A673 (cell line): Measurements from ENCODE around the gene SEMA6A. TPM values are rescaled to one million over a fixed set of nuclear protein-coding genes. Genes with fewer than 3 reads are reported as not detected.

Source experiments
- BruUV-seq: library from RNA; stranded (reverse); fragments of 400-500 nt; replicated peaks from 2 replicates; lab custom pipeline; 2021; lab: Mats Ljungman, UMichigan
- CTCF ChIA-PET: fragments of 300-600 bp; sonication (Branson Sonifier 250); formaldehyde crosslinking; loops from one replicate; lab custom pipeline; 2022; ENCODE audit warnings: antibody characterized with exemption; lab: Charles Lee
- POLR2A ChIA-PET: fragments of 300-600 bp; sonication (Branson Sonifier 250); formaldehyde crosslinking; loops from one replicate; lab custom pipeline; 2022; ENCODE audit warnings: antibody characterized with exemption; ENCODE audit not compliant: low non-redundant PET; lab: Charles Lee
- DNase-seq: peaks from one replicate; pipeline ENCODE4 v3.0.0-alpha.2; 2015; ENCODE audit warnings: low spot score
- H3K27ac ChIP-seq: fragments of 200-600 bp; sonication (generic); 2 replicates; pipeline ENCODE4 v1.5.1; 2016; ENCODE audit warnings: mixed run types, low read depth, mild to moderate bottlenecking, mixed read lengths, antibody characterized with exemption, low read length; ENCODE audit not compliant: poor library complexity, severe bottlenecking
- H3K27me3 ChIP-seq: fragments of 200-600 bp; sonication (generic); replicated peaks from 2 replicates; pipeline ENCODE4 v1.6.1; 2017; ENCODE audit warnings: mixed run types, low read depth, mild to moderate bottlenecking, mixed read lengths, antibody characterized with exemption, low read length; ENCODE audit not compliant: insufficient read depth, poor library complexity
- H3K36me3 ChIP-seq: fragments of 200-600 bp; sonication (generic); 2 replicates; pipeline ENCODE4 v1.6.1; 2016; ENCODE audit warnings: mixed run types, mild to moderate bottlenecking, mixed read lengths, antibody characterized with exemption, low read length; ENCODE audit not compliant: insufficient read depth, poor library complexity, severe bottlenecking
- H3K4me1 ChIP-seq: fragments of 200-600 bp; sonication (generic); 2 replicates; pipeline ENCODE4 v1.6.1; 2017; ENCODE audit warnings: mixed run types, mild to moderate bottlenecking, mixed read lengths, antibody characterized with exemption, low read length; ENCODE audit not compliant: insufficient read depth, poor library complexity, severe bottlenecking
- H3K4me3 ChIP-seq: fragments of 200-600 bp; sonication (generic); 2 replicates; pipeline ENCODE4 v1.5.1; 2016; ENCODE audit warnings: low read depth, mixed run types, mild to moderate bottlenecking, mixed read lengths, low read length; ENCODE audit not compliant: poor library complexity, severe bottlenecking
- H3K9me3 ChIP-seq: fragments of 200-600 bp; sonication (generic); 2 replicates; pipeline ENCODE4 v1.6.1; 2016; ENCODE audit warnings: mixed run types, low read depth, mild to moderate bottlenecking, mixed read lengths, antibody characterized with exemption, low read length; ENCODE audit not compliant: poor library complexity, severe bottlenecking
- EZH2 ChIP-seq: fragments of 200-600 bp; sonication (generic); IDR thresholded peaks from 2 replicates; pipeline ENCODE4 v1.6.1; 2017; ENCODE audit warnings: borderline replicate concordance, low read depth, mild to moderate bottlenecking, mixed read lengths, antibody characterized with exemption, low read length; ENCODE audit not compliant: poor library complexity, severe bottlenecking
- intact Hi-C: fragments of 100-400 bp; cut with micrococcal nuclease; formaldehyde crosslinking; loops from one replicate; pipeline ENCODE4 v1.10.0; 2022; ENCODE audit not compliant: unreplicated experiment
- total RNA-seq: library from RNA; stranded (reverse); gene quantifications from 2 replicates; pipeline ENCODE4 v1.2.3, GENCODE V29; 2021
- TF ChIP-seq, protein P1 (sequence below): fragments of 300-800, 200-600 bp; sonication (generic); conservative IDR thresholded peaks from 2 replicates; pipeline ENCODE4 v1.5.1; 2017; ENCODE audit warnings: low read depth, mild to moderate bottlenecking, antibody characterized with exemption, low read length, moderate library complexity, mixed read lengths

Gene SEMA6A
- total RNA-seq, 1 experiment from 2014 or later = 10.6 TPM

- Histone ChIP-seq H3K4me3 (no peak overlapping the region), H3K36me3 (no peaks in the 10 kb centered on the region), H3K9me3 (no peaks in the 10 kb centered on the region), H3K27me3 (no peaks in the 10 kb centered on the region), H3K4me1 (no peaks in the 10 kb centered on the region), H3K27ac (no peak overlapping the region)
- TF ChIP-seq, protein P1, sequence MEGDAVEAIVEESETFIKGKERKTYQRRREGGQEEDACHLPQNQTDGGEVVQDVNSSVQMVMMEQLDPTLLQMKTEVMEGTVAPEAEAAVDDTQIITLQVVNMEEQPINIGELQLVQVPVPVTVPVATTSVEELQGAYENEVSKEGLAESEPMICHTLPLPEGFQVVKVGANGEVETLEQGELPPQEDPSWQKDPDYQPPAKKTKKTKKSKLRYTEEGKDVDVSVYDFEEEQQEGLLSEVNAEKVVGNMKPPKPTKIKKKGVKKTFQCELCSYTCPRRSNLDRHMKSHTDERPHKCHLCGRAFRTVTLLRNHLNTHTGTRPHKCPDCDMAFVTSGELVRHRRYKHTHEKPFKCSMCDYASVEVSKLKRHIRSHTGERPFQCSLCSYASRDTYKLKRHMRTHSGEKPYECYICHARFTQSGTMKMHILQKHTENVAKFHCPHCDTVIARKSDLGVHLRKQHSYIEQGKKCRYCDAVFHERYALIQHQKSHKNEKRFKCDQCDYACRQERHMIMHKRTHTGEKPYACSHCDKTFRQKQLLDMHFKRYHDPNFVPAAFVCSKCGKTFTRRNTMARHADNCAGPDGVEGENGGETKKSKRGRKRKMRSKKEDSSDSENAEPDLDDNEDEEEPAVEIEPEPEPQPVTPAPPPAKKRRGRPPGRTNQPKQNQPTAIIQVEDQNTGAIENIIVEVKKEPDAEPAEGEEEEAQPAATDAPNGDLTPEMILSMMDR = no peak
- no peak for TF ChIP-seq EZH2
- intact Hi-C loops = no loop called here
- DNase-seq = no peak
- BruUV-seq = no TSS peak
- ChIA-PET POLR2A (no interaction called here), CTCF (no interaction called here)
Observed at GRCh38 chr5:116441223-116441622, 133.4 kb downstream of the SEMA6A start.

DNA sequence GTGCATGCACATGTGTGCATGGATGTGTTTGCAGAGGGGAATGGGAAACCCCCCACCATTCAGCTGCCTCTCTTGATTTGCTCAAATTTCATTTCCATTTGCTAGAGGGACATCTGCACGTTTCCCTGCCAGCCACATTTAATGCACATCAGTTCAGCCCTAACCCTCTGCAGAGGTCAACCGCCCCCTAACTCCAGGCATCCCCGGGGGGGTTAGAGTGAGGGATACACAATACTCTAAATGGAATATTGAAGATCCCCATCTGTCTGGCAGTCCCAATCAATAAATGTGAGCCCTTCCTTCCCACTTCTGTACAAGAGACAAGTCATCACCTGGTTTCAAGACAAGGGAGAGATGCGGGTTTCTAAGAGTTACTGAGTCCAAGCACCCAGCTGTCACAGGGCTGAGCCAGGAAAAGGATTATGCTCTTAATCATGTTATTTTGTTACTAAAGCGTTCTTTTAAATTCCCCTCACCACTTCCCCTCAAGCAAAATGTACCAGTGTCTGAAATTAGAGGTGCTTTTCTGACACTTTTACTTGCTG lies 134.1 kb downstream of the SEMA6A start:
- Histone ChIP-seq H3K4me3 (no peak overlapping the region), H3K4me1 (no peaks in the 10 kb centered on the region), H3K9me3 (no peaks in the 10 kb centered on the region), H3K27me3 (no peaks in the 10 kb centered on the region), H3K36me3 (no peaks in the 10 kb centered on the region), H3K27ac (no peak overlapping the region)
- DNase-seq = no peak
- ChIA-PET CTCF (no interaction called here), POLR2A (no interaction called here)
- BruUV-seq = no TSS peak
- no peak for TF ChIP-seq EZH2
- TF ChIP-seq, protein P1 = no peak
- intact Hi-C loops = no loop called here

DNA sequence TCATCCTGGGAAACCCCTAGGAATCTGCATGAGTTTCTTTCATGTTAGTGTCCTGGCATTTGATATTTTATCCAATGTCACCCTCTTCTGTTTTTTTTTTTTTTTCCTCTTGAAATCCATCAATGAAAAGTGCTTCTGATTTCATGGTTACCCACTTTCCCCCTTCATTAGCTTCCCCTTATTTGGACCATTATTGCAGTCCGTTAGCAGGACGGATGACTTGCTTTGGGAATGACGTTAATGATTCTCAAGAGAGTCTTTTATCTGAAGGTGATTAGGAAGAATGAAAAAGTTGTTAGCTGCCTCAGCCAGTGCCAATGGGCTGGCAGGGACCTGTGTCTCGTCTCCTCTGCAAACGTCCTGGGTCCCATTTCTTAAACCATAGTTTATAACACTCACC lies 134.7 kb downstream of the SEMA6A start:
- no peaks in the 10 kb centered on the region for H3K9me3 ChIP-seq
- no peaks in the 10 kb centered on the region for H3K4me1 ChIP-seq
- no peaks in the 10 kb centered on the region for H3K36me3 ChIP-seq
- DNase-seq = no peak
- no peak for TF ChIP-seq EZH2
- TF ChIP-seq, protein P1 = no peak
- H3K27ac ChIP-seq = no peak overlapping the region
- intact Hi-C loops = no loop called here
- ChIA-PET POLR2A (no interaction called here), CTCF (no interaction called here)
- H3K27me3 ChIP-seq = no peaks in the 10 kb centered on the region
- no TSS peak for BruUV-seq
- H3K4me3 ChIP-seq = no peak overlapping the region
